ENCODE results near the gene RBM22.

Gene RBM22

GRCh38 chr5:150642991-150643710, 57.7 kb downstream of the RBM22 start:
- no peak overlapping the region for H3K4me3 ChIP-seq (ENCODE audit: low read depth in 1 of 2, low read length in 1 of 2)
- H3K27ac ChIP-seq = no peak overlapping the region
- no peaks in the 10 kb centered on the region for H3K9me3 ChIP-seq
- H3K4me1 ChIP-seq (ENCODE audit: control insufficient read depth in 1 of 2, insufficient read depth in 1 of 2, low read depth in 1 of 2, low read length in 1 of 2) = no peaks in the 10 kb centered on the region
- no peaks in the 10 kb centered on the region for H3K36me3 ChIP-seq
- no peak for TF ChIP-seq CTCF (IDR thresholded peaks at IDR 0.05)
- H3K27me3 ChIP-seq = peaks cover 4% of the 10 kb centered on the region

- H3K4me3 ChIP-seq (ENCODE audit: low read depth in 1 of 2, low read length in 1 of 2) = no peak overlapping the region
- H3K4me1 ChIP-seq (ENCODE audit: control insufficient read depth in 1 of 2, insufficient read depth in 1 of 2, low read depth in 1 of 2, low read length in 1 of 2) = no peaks in the 10 kb centered on the region
- H3K9me3 ChIP-seq = no peaks in the 10 kb centered on the region
- H3K27me3 ChIP-seq = peaks cover 10% of the 10 kb centered on the region
- H3K27ac ChIP-seq = no peak overlapping the region
- H3K36me3 ChIP-seq = no peaks in the 10 kb centered on the region
- TF ChIP-seq CTCF (IDR thresholded peaks at IDR 0.05) = no peak
Observed at GRCh38 chr5:150642567-150642927, 58.3 kb downstream of the RBM22 start.

GRCh38 chr5:150641824-150642566, 58.9 kb downstream of the RBM22 start:
- Histone ChIP-seq H3K9me3 (no peaks in the 10 kb centered on the region), H3K27ac (no peak overlapping the region), H3K4me1 (ENCODE audit: control insufficient read depth in 1 of 2, insufficient read depth in 1 of 2, low read depth in 1 of 2, low read length in 1 of 2) (no peaks in the 10 kb centered on the region), H3K4me3 (ENCODE audit: low read depth in 1 of 2, low read length in 1 of 2) (no peak overlapping the region), H3K27me3 (peaks cover 15% of the 10 kb centered on the region), H3K36me3 (no peaks in the 10 kb centered on the region)
- no peak for TF ChIP-seq CTCF (IDR thresholded peaks at IDR 0.05)

GRCh38 chr5:150641006-150641570, 59.8 kb downstream of the RBM22 start:
- Histone ChIP-seq H3K4me3 (ENCODE audit: low read depth in 1 of 2, low read length in 1 of 2) (no peak overlapping the region), H3K36me3 (no peaks in the 10 kb centered on the region), H3K27ac (no peak overlapping the region), H3K4me1 (ENCODE audit: control insufficient read depth in 1 of 2, insufficient read depth in 1 of 2, low read depth in 1 of 2, low read length in 1 of 2) (no peaks in the 10 kb centered on the region), H3K9me3 (no peaks in the 10 kb centered on the region), H3K27me3 (peaks cover 24% of the 10 kb centered on the region)
- TF ChIP-seq CTCF (IDR thresholded peaks at IDR 0.05) = no peak

All from neutrophil (primary cell).